ENCODE results near the gene C12orf56.
"Not testable (repeated sequence)": the region's sequence is repeated elsewhere in the genome, so short reads cannot be mapped to it uniquely, and the experiment has no call there.

Gene C12orf56

GRCh38 chr12:64385019-64385418, 5.5 kb downstream of the C12orf56 start:
- no peak for DNase-seq

- DNase-seq: no peak
These were observed 6.9 kb downstream of the C12orf56 start for GRCh38 chr12:64383675-64384074.

GRCh38 chr12:64362721-64363305, 27.7 kb downstream of the C12orf56 start:
- DNase-seq: no peak

- DNase-seq: not testable (repeated sequence)
These were observed 29.4 kb downstream of the C12orf56 start for GRCh38 chr12:64361173-64361572.

- not testable (repeated sequence) for DNase-seq
These were observed 34.3 kb downstream of the C12orf56 start for GRCh38 chr12:64356209-64356608.

GRCh38 chr12:64352181-64352580, 38.4 kb downstream of the C12orf56 start:
- DNase-seq: no peak

GRCh38 chr12:64351265-64351664, 39.3 kb downstream of the C12orf56 start:
- no peak for DNase-seq

- DNase-seq: no peak
These were observed 42.9 kb downstream of the C12orf56 start for GRCh38 chr12:64347630-64348029.

- not testable (repeated sequence) for DNase-seq
These were observed 45.9 kb downstream of the C12orf56 start for GRCh38 chr12:64344631-64345030.

- DNase-seq: not testable (repeated sequence)
These were observed 50.0 kb downstream of the C12orf56 start for GRCh38 chr12:64340546-64340945.

- no peak for DNase-seq
These were observed 54.6 kb downstream of the C12orf56 start for GRCh38 chr12:64335886-64336466.

- no peak for DNase-seq
These were observed 57.6 kb downstream of the C12orf56 start for GRCh38 chr12:64332938-64333337.

GRCh38 chr12:64332296-64332695, 58.3 kb downstream of the C12orf56 start:
- DNase-seq: no peak

- not testable (repeated sequence) for DNase-seq
These were observed 61.4 kb downstream of the C12orf56 start for GRCh38 chr12:64329031-64329710.

GRCh38 chr12:64325055-64325454, 65.5 kb downstream of the C12orf56 start:
- no peak for DNase-seq

- peak; percentile 7 for DNase-seq
These were observed 66.9 kb downstream of the C12orf56 start for GRCh38 chr12:64323476-64324225.

GRCh38 chr12:64323006-64323405, 67.6 kb downstream of the C12orf56 start:
- DNase-seq: no peak

- DNase-seq: no peak
These were observed 69.9 kb downstream of the C12orf56 start for GRCh38 chr12:64320611-64321010.

- DNase-seq: not testable (repeated sequence)
These were observed 70.9 kb downstream of the C12orf56 start for GRCh38 chr12:64319540-64320225.

- DNase-seq: peak; percentile 18
These were observed 72.0 kb downstream of the C12orf56 start for GRCh38 chr12:64318605-64319004.

- no peak for DNase-seq
These were observed 78.7 kb downstream of the C12orf56 start for GRCh38 chr12:64311877-64312276.

GRCh38 chr12:64304571-64304970, 86.0 kb downstream of the C12orf56 start:
- DNase-seq: no peak

GRCh38 chr12:64299628-64300027, 90.9 kb downstream of the C12orf56 start:
- DNase-seq: no peak
